OCI-LY7 (cell line): ENCODE measurements around the gene KCTD17. TPM values are rescaled to one million over a fixed set of nuclear protein-coding genes. Genes with fewer than 3 reads are reported as not detected.

Experiments used
- BruUV-seq: library from RNA; stranded (reverse); fragments of 400-500 nt; replicated peaks from 2 replicates; lab custom pipeline; 2021; lab: Mats Ljungman, UMichigan
- CTCF ChIA-PET: fragments of 300-600 bp; sonication (Branson Sonifier 250); formaldehyde crosslinking; loops from one replicate; lab custom pipeline; 2022; ENCODE audit warnings: antibody characterized with exemption; ENCODE audit not compliant: unreplicated experiment; lab: Charles Lee
- POLR2A ChIA-PET: fragments of 300-600 bp; sonication (Branson Sonifier 250); formaldehyde crosslinking; loops from one replicate; lab custom pipeline; 2022; ENCODE audit warnings: antibody characterized with exemption; lab: Charles Lee
- DNase-seq: peaks from one replicate; pipeline ENCODE4 v3.0.0-alpha.2; 2015; ENCODE audit warnings: low spot score
- H2AFZ ChIP-seq: fragments of 200-600 bp; sonication (generic), shearing (Covaris generic); 2 replicates; pipeline ENCODE4 v1.6.1; 2014; ENCODE audit warnings: mild to moderate bottlenecking, antibody characterized with exemption, low read length, moderate library complexity
- H3K27ac ChIP-seq: fragments of 200-600 bp; sonication (generic); 2 replicates; pipeline ENCODE4 v1.5.1; 2014; ENCODE audit warnings: mixed run types, low read depth, mild to moderate bottlenecking, moderate library complexity, low read length, inconsistent platforms; ENCODE audit not compliant: poor library complexity, severe bottlenecking
- H3K36me3 ChIP-seq: fragments of 200-600 bp; sonication (generic); 2 replicates; pipeline ENCODE4 v1.6.1; 2014; ENCODE audit warnings: mild to moderate bottlenecking, antibody characterized with exemption, low read length, moderate library complexity, mixed read lengths; ENCODE audit not compliant: insufficient read depth
- H3K4me1 ChIP-seq: fragments of 200-600 bp; sonication (generic); 2 replicates; pipeline ENCODE4 v1.5.1; 2014; ENCODE audit warnings: mild to moderate bottlenecking, low read length; ENCODE audit not compliant: insufficient read depth, poor library complexity, severe bottlenecking
- H3K4me2 ChIP-seq: fragments of 200-600 bp; sonication (generic); 2 replicates; pipeline ENCODE4 v1.6.1; 2014; ENCODE audit warnings: mild to moderate bottlenecking, low read length
- H3K4me3 ChIP-seq: fragments of 200-600 bp; sonication (generic); 2 replicates; pipeline ENCODE4 v1.5.1; 2014; ENCODE audit warnings: mild to moderate bottlenecking, low read depth, low read length; ENCODE audit not compliant: poor library complexity, severe bottlenecking
- H3K79me2 ChIP-seq: fragments of 200-600 bp; sonication (generic); 2 replicates; pipeline ENCODE4 v1.6.1; 2016; ENCODE audit warnings: low read depth, mild to moderate bottlenecking, low read length, moderate library complexity, mixed read lengths; ENCODE audit not compliant: insufficient read depth
- H3K9me2 ChIP-seq: fragments of 200-600 bp; sonication (generic); 2 replicates; pipeline ENCODE4 v1.6.1; 2016; ENCODE audit warnings: mild to moderate bottlenecking, low read length, mixed read lengths; ENCODE audit not compliant: insufficient read depth
- H3K9me3 ChIP-seq: fragments of 200-600 bp; sonication (generic); 2 replicates; pipeline ENCODE4 v1.6.1; 2014; ENCODE audit warnings: mild to moderate bottlenecking, mixed run types, low read length, mixed read lengths
- H4K20me1 ChIP-seq: fragments of 200-600 bp; sonication (generic); 2 replicates; pipeline ENCODE4 v1.6.1; 2014; ENCODE audit warnings: mild to moderate bottlenecking, antibody characterized with exemption, low read length, moderate library complexity, mixed read lengths; ENCODE audit not compliant: insufficient read depth
- CTCF ChIP-seq: fragments of 200-600 bp; sonication (generic); conservative IDR thresholded peaks from 2 replicates; pipeline ENCODE4 v1.5.1; 2014; ENCODE audit warnings: mild to moderate bottlenecking, antibody characterized with exemption, low read length, moderate library complexity, mixed read lengths
- EZH2phosphoT487 ChIP-seq: fragments of 200-600 bp; sonication (generic); IDR thresholded peaks from 2 replicates; pipeline ENCODE4 v1.6.1; 2018; ENCODE audit warnings: low read depth, borderline replicate concordance, mild to moderate bottlenecking, mixed run types, antibody characterized with exemption, low read length, moderate library complexity, mixed read lengths
- intact Hi-C: fragments of 100-400 bp; cut with micrococcal nuclease; formaldehyde crosslinking; loops from one replicate; pipeline ENCODE4 v1.10.0; 2022; ENCODE audit not compliant: unreplicated experiment
- total RNA-seq, 2 experiments: library from RNA; depleted of rRNA in 1 of 2; stranded (reverse); fragments of >200 nt in 1 of 2; shearing (Covaris generic) in 1 of 2; gene quantifications; 2 replicates each; pipeline ENCODE4 v1.2.3, GENCODE V29; 2014 to 2022

Gene KCTD17
- total RNA-seq, 2 experiments from 2014 or later, result 17.7 to 21.7 TPM

- Histone ChIP-seq H3K9me2 (no peaks in the 10 kb centered on the region), H3K9me3 (no peaks in the 10 kb centered on the region), H2AFZ (peak within 1 kb of the TSS; percentile 96), H3K4me1 (peaks cover 13% of the 10 kb centered on the region), H3K36me3 (no peaks in the 10 kb centered on the region), H3K27ac (peak within 1 kb of the TSS; percentile 46), H3K4me3 (peak within 1 kb of the TSS; percentile 90), H3K79me2 (peaks cover 6% of the 10 kb centered on the region; the same call in 1 of the 2 replicates), H4K20me1 (no peaks in the 10 kb centered on the region), H3K4me2 (peak within 1 kb of the TSS; percentile 85)
- POLR2A ChIA-PET, result interaction anchor here (0.5 to 0.8 kb wide), 4 partner anchors 27 to 560 kb away, joined by 3 to 4 read pairs (median 3); partner anchors contain the start of genes EIF3D and LGALS2
- TF ChIP-seq EZH2phosphoT487 (no peak), CTCF (peak; percentile 24; the same call in 1 of the 2 replicates)
- intact Hi-C loops, result loop anchor here (5.0 kb wide), 1 partner anchor 157 kb away; the partner anchor contains the start of gene NCF4
- CTCF ChIA-PET, result interaction anchor here (1.0 kb wide), 1 partner anchor 25 kb away, joined by 10 read pairs; no protein-coding TSS in a partner anchor
- no TSS peak for BruUV-seq
- DNase-seq, result peak; percentile 86
Measured at GRCh38 chr22:37019309-37020191, 32.0 kb upstream of the KCTD17 start, which contains the start of the genes MPST and TST. MPST (plus strand) TSS chr22:37019742; CDS start chr22:37019837, 95 bp downstream. TST (minus strand) TSS chr22:37019447; CDS start chr22:37018732, 715 bp downstream.

- Histone ChIP-seq H3K4me3 (peak overlapping the region; percentile 90), H3K27ac (peak overlapping the region; percentile 46), H2AFZ (peak overlapping the region; percentile 96), H3K36me3 (no peaks in the 10 kb centered on the region), H3K79me2 (peaks cover 6% of the 10 kb centered on the region; the same call in 1 of the 2 replicates), H3K4me1 (peaks cover 13% of the 10 kb centered on the region), H4K20me1 (no peaks in the 10 kb centered on the region), H3K9me2 (no peaks in the 10 kb centered on the region), H3K4me2 (peak overlapping the region; percentile 80), H3K9me3 (no peaks in the 10 kb centered on the region)
- POLR2A ChIA-PET, result interaction anchor here (0.7 to 0.8 kb wide), 3 partner anchors 24 to 491 kb away, joined by 3 read pairs; partner anchors contain the start of gene EIF3D
- peak; percentile 36 for DNase-seq
- TF ChIP-seq EZH2phosphoT487 (no peak), CTCF (no peak)
- intact Hi-C loops, result no loop called here
- BruUV-seq, result no TSS peak
- CTCF ChIA-PET, result no interaction called here
Measured at GRCh38 chr22:37020192-37020479, 31.4 kb upstream of the KCTD17 start.
